ENCODE results near the gene PLXNA4. TPM values are rescaled to one million over a fixed set of nuclear protein-coding genes. Genes with fewer than 3 reads are reported as not detected.
"Not testable (repeated sequence)": the region's sequence is repeated elsewhere in the genome, so short reads cannot be mapped to it uniquely, and the experiment has no call there.

The PLXNA4 gene
- total RNA-seq, 1 experiment from 2014 or later, result 0.22 TPM

GRCh38 chr7:132177708-132178401 lies 398.4 kb downstream of the PLXNA4 start:
- DNase-seq (ENCODE audit: low spot score), result peak; percentile 4

GRCh38 chr7:132176719-132177118 lies 399.6 kb downstream of the PLXNA4 start:
- DNase-seq (ENCODE audit: low spot score), result no peak

GRCh38 chr7:132171130-132171576 lies 405.1 kb downstream of the PLXNA4 start:
- DNase-seq (ENCODE audit: low spot score), result no peak

GRCh38 chr7:132169730-132170129 lies 406.5 kb downstream of the PLXNA4 start:
- DNase-seq (ENCODE audit: low spot score), result no peak

- DNase-seq (ENCODE audit: low spot score), result no peak
These were observed 408.0 kb downstream of the PLXNA4 start for GRCh38 chr7:132168239-132168638.

GRCh38 chr7:132165695-132166094 lies 410.6 kb downstream of the PLXNA4 start:
- not testable (repeated sequence) for DNase-seq (ENCODE audit: low spot score)

- no peak for DNase-seq (ENCODE audit: low spot score)
These were observed 411.6 kb downstream of the PLXNA4 start for GRCh38 chr7:132164558-132165125.

- no peak for DNase-seq (ENCODE audit: low spot score)
These were observed 413.6 kb downstream of the PLXNA4 start for GRCh38 chr7:132162556-132163144.

- no peak for DNase-seq (ENCODE audit: low spot score)
These were observed 414.3 kb downstream of the PLXNA4 start for GRCh38 chr7:132161976-132162375.

GRCh38 chr7:132161533-132161915 lies 414.7 kb downstream of the PLXNA4 start:
- DNase-seq (ENCODE audit: low spot score), result no peak

- no peak for DNase-seq (ENCODE audit: low spot score)
These were observed 415.4 kb downstream of the PLXNA4 start for GRCh38 chr7:132160611-132161532.

GRCh38 chr7:132158841-132159240 lies 417.4 kb downstream of the PLXNA4 start:
- no peak for DNase-seq (ENCODE audit: low spot score)

- no peak for DNase-seq (ENCODE audit: low spot score)
These were observed 418.1 kb downstream of the PLXNA4 start for GRCh38 chr7:132158166-132158565.

GRCh38 chr7:132155715-132156114 lies 420.6 kb downstream of the PLXNA4 start:
- no peak for DNase-seq (ENCODE audit: low spot score)

GRCh38 chr7:132154695-132155471 lies 421.4 kb downstream of the PLXNA4 start:
- no peak for DNase-seq (ENCODE audit: low spot score)

- no peak for DNase-seq (ENCODE audit: low spot score)
These were observed 422.0 kb downstream of the PLXNA4 start for GRCh38 chr7:132154248-132154647.

- DNase-seq (ENCODE audit: low spot score), result no peak
These were observed 424.0 kb downstream of the PLXNA4 start for GRCh38 chr7:132152131-132152889.

GRCh38 chr7:132150711-132151110 lies 425.6 kb downstream of the PLXNA4 start:
- DNase-seq (ENCODE audit: low spot score), result no peak

- no peak for DNase-seq (ENCODE audit: low spot score)
These were observed 426.6 kb downstream of the PLXNA4 start for GRCh38 chr7:132149436-132150304.

- no peak for DNase-seq (ENCODE audit: low spot score)
These were observed 427.4 kb downstream of the PLXNA4 start for GRCh38 chr7:132148876-132149275.

Measured in A172 (cell line).